Measurements from ENCODE around the gene SNIP1.

The SNIP1 gene

GRCh38 chr1:37502104-37502503 is 52.0 kb downstream of the SNIP1 start:
- DNase-seq (ENCODE audit: extremely low read depth, low read depth) = no peak
- TF ChIP-seq CTCF (IDR thresholded peaks at IDR 0.05; ENCODE audit: low read depth, low read length, missing control alignments) = no peak
- H3K4me3 ChIP-seq (replicated peaks; ENCODE audit: low read depth, low read length) = no peak overlapping the region

- no peak for TF ChIP-seq CTCF (IDR thresholded peaks at IDR 0.05; ENCODE audit: low read depth, low read length, missing control alignments)
- DNase-seq (ENCODE audit: extremely low read depth, low read depth) = no peak
- no peak overlapping the region for H3K4me3 ChIP-seq (replicated peaks; ENCODE audit: low read depth, low read length)
Observed at GRCh38 chr1:37501661-37502060, 52.4 kb downstream of the SNIP1 start.

- DNase-seq (ENCODE audit: extremely low read depth, low read depth) = no peak
- no peak for TF ChIP-seq CTCF (IDR thresholded peaks at IDR 0.05; ENCODE audit: low read depth, low read length, missing control alignments)
- H3K4me3 ChIP-seq (replicated peaks; ENCODE audit: low read depth, low read length) = no peak overlapping the region
Observed at GRCh38 chr1:37498872-37499617, 55.0 kb downstream of the SNIP1 start.

GRCh38 chr1:37497832-37498231 is 56.3 kb downstream of the SNIP1 start:
- no peak for TF ChIP-seq CTCF (IDR thresholded peaks at IDR 0.05; ENCODE audit: low read depth, low read length, missing control alignments)
- no peak overlapping the region for H3K4me3 ChIP-seq (replicated peaks; ENCODE audit: low read depth, low read length)
- DNase-seq (ENCODE audit: extremely low read depth, low read depth) = no peak

GRCh38 chr1:37495875-37496274 is 58.2 kb downstream of the SNIP1 start:
- no peak overlapping the region for H3K4me3 ChIP-seq (replicated peaks; ENCODE audit: low read depth, low read length)
- DNase-seq (ENCODE audit: extremely low read depth, low read depth) = no peak
- TF ChIP-seq CTCF (IDR thresholded peaks at IDR 0.05; ENCODE audit: low read depth, low read length, missing control alignments) = no peak

GRCh38 chr1:37493336-37494098 is 60.6 kb downstream of the SNIP1 start:
- no peak for DNase-seq (ENCODE audit: extremely low read depth, low read depth)
- TF ChIP-seq CTCF (IDR thresholded peaks at IDR 0.05; ENCODE audit: low read depth, low read length, missing control alignments) = no peak

More at GRCh38 chr1:37493336-37494098, 60.6 kb downstream of the SNIP1 start:
- H3K4me3 ChIP-seq (replicated peaks; ENCODE audit: low read depth, low read length) = no peak overlapping the region
